H9 (cell line): Measurements from ENCODE around the gene KANK2. TPM values are rescaled to one million over a fixed set of nuclear protein-coding genes. Genes with fewer than 3 reads are reported as not detected.

Experiments used
- DNase-seq: peaks from one replicate; pipeline ENCODE4 v3.0.0-alpha.2; 2017
- H2AFZ ChIP-seq: one replicate; pipeline ENCODE4 v1.6.1; 2013; ENCODE audit warnings: mild to moderate bottlenecking, low read length, control low read depth, moderate library complexity
- H2AK5ac ChIP-seq: 2 replicates; pipeline ENCODE4 v1.6.1; 2013; ENCODE audit warnings: low read length, control low read depth, mixed read lengths; ENCODE audit not compliant: insufficient read length
- H2BK120ac ChIP-seq: one replicate; pipeline ENCODE4 v1.6.1; 2013; ENCODE audit warnings: low read depth, mild to moderate bottlenecking, low read length, control low read depth, inconsistent platforms; ENCODE audit not compliant: poor library complexity, severe bottlenecking
- H2BK12ac ChIP-seq: 2 replicates; pipeline ENCODE4 v1.6.1; 2013; ENCODE audit warnings: low read length, control low read depth, mixed read lengths, low read depth; ENCODE audit not compliant: insufficient read length
- H2BK15ac ChIP-seq: 2 replicates; pipeline ENCODE4 v1.6.1; 2013; ENCODE audit warnings: low read depth, low read length, control low read depth
- H2BK20ac ChIP-seq: one replicate; pipeline ENCODE4 v1.6.1; 2013; ENCODE audit warnings: low read depth, mild to moderate bottlenecking, low read length, control low read depth, inconsistent platforms; ENCODE audit not compliant: poor library complexity, severe bottlenecking
- H2BK5ac ChIP-seq: 2 replicates; pipeline ENCODE4 v1.6.1; 2013; ENCODE audit warnings: low read length, control low read depth, mixed read lengths; ENCODE audit not compliant: insufficient read length
- H3K14ac ChIP-seq: 2 replicates; pipeline ENCODE4 v1.6.1; 2013; ENCODE audit warnings: low read length, control low read depth; ENCODE audit not compliant: insufficient read depth
- H3K18ac ChIP-seq: 2 replicates; pipeline ENCODE4 v1.6.1; 2013; ENCODE audit warnings: low read depth, mild to moderate bottlenecking, mixed read lengths, low read length, control low read depth; ENCODE audit not compliant: insufficient read length
- H3K23ac ChIP-seq: 2 replicates; pipeline ENCODE4 v1.6.1; 2013; ENCODE audit warnings: low read length, control low read depth, mixed read lengths, low read depth; ENCODE audit not compliant: insufficient read length
- H3K23me2 ChIP-seq: 2 replicates; pipeline ENCODE4 v1.6.1; 2013; ENCODE audit warnings: low read depth, mild to moderate bottlenecking, mixed read lengths, low read length, control low read depth; ENCODE audit not compliant: insufficient read length, poor library complexity, severe bottlenecking
- H3K27ac ChIP-seq: 2 replicates; pipeline ENCODE4 v1.5.1; 2013; ENCODE audit warnings: low read length, control low read depth, mixed read lengths, low read depth; ENCODE audit not compliant: insufficient read length
- H3K27me3 ChIP-seq: 2 replicates; pipeline ENCODE4 v1.6.1; 2013; ENCODE audit warnings: low read length, control low read depth, inconsistent platforms; ENCODE audit not compliant: insufficient read depth
- H3K4ac ChIP-seq: 2 replicates; pipeline ENCODE4 v1.6.1; 2013; ENCODE audit warnings: low read depth, mild to moderate bottlenecking, control low read depth, inconsistent platforms, low read length, moderate library complexity
- H3K4me1 ChIP-seq: 2 replicates; pipeline ENCODE4 v1.6.1; 2013; ENCODE audit warnings: low read length, control low read depth, inconsistent platforms; ENCODE audit not compliant: insufficient read depth
- H3K4me2 ChIP-seq: 2 replicates; pipeline ENCODE4 v1.6.1; 2013; ENCODE audit warnings: low read length, control low read depth, mixed read lengths; ENCODE audit not compliant: insufficient read length, insufficient read depth
- H3K56ac ChIP-seq: 2 replicates; pipeline ENCODE4 v1.6.1; 2013; ENCODE audit warnings: low read depth, mild to moderate bottlenecking, mixed read lengths, low read length, control low read depth; ENCODE audit not compliant: insufficient read length
- H3K79me1 ChIP-seq: 2 replicates; pipeline ENCODE4 v1.6.1; 2013; ENCODE audit warnings: low read depth, mild to moderate bottlenecking, moderate library complexity, low read length, control low read depth, inconsistent platforms; ENCODE audit not compliant: insufficient read depth, poor library complexity, severe bottlenecking
- H3K79me2 ChIP-seq: 2 replicates; pipeline ENCODE4 v1.6.1; 2013; ENCODE audit warnings: low read length, control low read depth, inconsistent platforms; ENCODE audit not compliant: insufficient read depth
- H3K9ac ChIP-seq: 2 replicates; pipeline ENCODE4 v1.6.1; 2013; ENCODE audit warnings: low read length, control low read depth, mixed read lengths; ENCODE audit not compliant: insufficient read length; ENCODE audit errors: extremely low read depth
- H3K9me3 ChIP-seq: one replicate; pipeline ENCODE4 v1.6.1; 2013; ENCODE audit warnings: low read depth, low read length, inconsistent platforms; ENCODE audit not compliant: control insufficient read depth
- H3T11ph ChIP-seq: one replicate; pipeline ENCODE4 v1.6.1; 2013; ENCODE audit warnings: mild to moderate bottlenecking, low read length, control low read depth, inconsistent platforms
- H4K20me1 ChIP-seq: one replicate; pipeline ENCODE4 v1.6.1; 2013; ENCODE audit not compliant: control insufficient read depth, insufficient read length, insufficient read depth
- H4K5ac ChIP-seq: 2 replicates; pipeline ENCODE4 v1.6.1; 2013; ENCODE audit warnings: low read depth, mild to moderate bottlenecking, mixed read lengths, low read length, control low read depth; ENCODE audit not compliant: insufficient read length
- H4K8ac ChIP-seq: replicated peaks from 2 replicates; pipeline ENCODE4 v1.6.1; 2013; ENCODE audit warnings: low read length, control low read depth, mixed read lengths, low read depth; ENCODE audit not compliant: insufficient read length
- H4K91ac ChIP-seq: 2 replicates; pipeline ENCODE4 v1.6.1; 2013; ENCODE audit warnings: low read depth, mild to moderate bottlenecking, moderate library complexity, mixed read lengths, low read length, control low read depth; ENCODE audit not compliant: insufficient read length
- H3K27ac Mint-ChIP-seq, 3 experiments: 2 replicates in 2 of 3; 3 replicates in 1 of 3; pipeline ENCODE4 v1.8.0; 2020 to 2021; ENCODE audit warnings: mixed read lengths in 3 of 3, mild to moderate bottlenecking in 1 of 3, moderate library complexity in 1 of 3
- H3K27me3 Mint-ChIP-seq: 2 replicates; pipeline ENCODE4 v1.8.0; 2021; ENCODE audit warnings: low read depth, mild to moderate bottlenecking, moderate library complexity, mixed read lengths
- H3K36me3 Mint-ChIP-seq, 3 experiments: 2 replicates in 2 of 3; 3 replicates in 1 of 3; pipeline ENCODE4 v1.8.0; 2020 to 2021; ENCODE audit warnings: low read depth in 3 of 3, mixed read lengths in 3 of 3; ENCODE audit not compliant: insufficient read depth in 1 of 3
- H3K4me1 Mint-ChIP-seq, 2 experiments: 2 replicates each; pipeline ENCODE4 v1.8.0; 2020; ENCODE audit warnings: mixed read lengths in 2 of 2
- H3K4me3 Mint-ChIP-seq, 2 experiments: 2 replicates in 1 of 2; 3 replicates in 1 of 2; pipeline ENCODE4 v1.8.0; 2020 to 2021; ENCODE audit warnings: mild to moderate bottlenecking in 2 of 2, mixed read lengths in 2 of 2, moderate library complexity in 1 of 2
- H3K9me3 Mint-ChIP-seq, 2 experiments: 2 replicates in 1 of 2; 3 replicates in 1 of 2; pipeline ENCODE4 v1.8.0; 2020; ENCODE audit warnings: mild to moderate bottlenecking in 2 of 2, mixed read lengths in 2 of 2, moderate library complexity in 1 of 2
- CTCF ChIP-seq: fragments of 200-600 bp; sonication (generic); conservative IDR thresholded peaks from 3 replicates; pipeline ENCODE4 v1.8.0; 2021; ENCODE audit warnings: antibody characterized with exemption, mild to moderate bottlenecking
- WGBS: extraction: QIAGEN DNeasy Blood & Tissue Kit; methylation state at CpG from one replicate; pipeline ENCODE4 v1.1.7; 2013; ENCODE audit warnings: missing lambda C conversion rate, low lambda C conversion rate, mixed read lengths; ENCODE audit not compliant: insufficient read length; ENCODE audit errors: extremely low coverage; 5-methylcytosine and 5-hydroxymethylcytosine counted together
- total RNA-seq: library from RNA; stranded (reverse); gene quantifications from 2 replicates; pipeline ENCODE4 v1.2.1, GENCODE V29; 2021

Gene KANK2
- total RNA-seq, 1 experiment from 2014 or later, result 42.0 TPM

DNA sequence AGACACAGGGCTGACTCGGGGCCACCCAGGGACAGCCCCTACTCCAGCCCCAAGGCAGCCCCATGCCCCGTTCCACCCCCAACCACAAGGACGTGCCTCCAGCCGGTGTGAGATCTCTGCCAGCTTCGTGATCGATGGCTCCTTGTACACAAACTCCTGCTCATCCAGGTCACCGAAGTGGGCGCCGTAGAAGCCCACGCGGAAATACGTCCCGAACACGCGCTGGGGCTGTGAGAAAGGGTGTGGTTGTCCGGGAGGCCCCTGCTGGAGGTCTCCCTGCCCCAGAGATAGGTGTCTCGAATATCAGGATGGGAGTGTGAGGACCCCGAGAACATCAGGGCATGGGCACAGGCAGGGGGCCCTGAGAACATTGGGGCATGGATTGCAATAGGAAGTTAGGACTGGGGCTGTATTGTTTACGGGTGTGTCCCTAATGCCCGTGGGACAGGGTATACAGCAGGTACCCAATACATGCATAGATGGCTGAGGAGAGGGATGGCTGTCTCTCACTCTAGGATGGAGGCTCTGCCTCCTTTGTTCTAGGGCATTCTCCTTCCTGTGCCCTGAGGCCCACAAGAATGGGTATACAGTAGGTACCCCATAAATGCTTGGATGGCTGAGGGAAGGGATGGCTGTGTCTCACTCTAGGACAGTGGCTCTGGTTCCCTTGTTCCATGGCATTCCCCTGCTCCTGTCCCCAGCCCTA lies 5.3 kb upstream of the KANK2 start:
- no peak overlapping the region for H3K4ac ChIP-seq
- no peak overlapping the region for H2BK5ac ChIP-seq
- no peaks in the 10 kb centered on the region for H3K79me1 ChIP-seq
- Mint-ChIP-seq H3K36me3 (peaks cover 0 to 36% (median 22%) of the 10 kb centered on the region in 3 experiments; a peak in 5 of 7 replicates), H3K4me1 (peaks cover 3 to 10% of the 10 kb centered on the region in 2 experiments; a peak in 3 of 4 replicates), H3K4me3 (no peak overlapping the region), H3K9me3 (no peaks in the 10 kb centered on the region), H3K27ac (peak overlapping the region in 2 of 3 experiments; percentile 40 to 49; a peak in 2 of 7 replicates), H3K27me3 (no peaks in the 10 kb centered on the region)
- H3K9ac ChIP-seq, result no peak overlapping the region
- H3K14ac ChIP-seq, result no peak overlapping the region
- H4K5ac ChIP-seq, result no peak overlapping the region
- no peak for DNase-seq
- no peak overlapping the region for H2BK20ac ChIP-seq
- no peaks in the 10 kb centered on the region for H4K20me1 ChIP-seq
- no peaks in the 10 kb centered on the region for H3K79me2 ChIP-seq
- no peaks in the 10 kb centered on the region for H3K9me3 ChIP-seq
- no peak overlapping the region for H4K91ac ChIP-seq
- H2BK12ac ChIP-seq, result no peak overlapping the region
- no peak overlapping the region for H3K27ac ChIP-seq
- no peak overlapping the region for H2AK5ac ChIP-seq
- H2AFZ ChIP-seq, result no peak overlapping the region
- no peaks in the 10 kb centered on the region for H3K4me1 ChIP-seq
- no peak for TF ChIP-seq CTCF
- H3K18ac ChIP-seq, result no peak overlapping the region
- H3K27me3 ChIP-seq, result no peaks in the 10 kb centered on the region
- no peaks in the 10 kb centered on the region for H3K23me2 ChIP-seq
- no peak overlapping the region for H4K8ac ChIP-seq
- no peak overlapping the region for H3K4me2 ChIP-seq
- no CpG with 5 or more reads among the region's 20 CpGs for WGBS
- no peak overlapping the region for H2BK120ac ChIP-seq
- no peak overlapping the region for H3T11ph ChIP-seq
- no peak overlapping the region for H3K56ac ChIP-seq
- H2BK15ac ChIP-seq, result no peak overlapping the region
- H3K23ac ChIP-seq, result no peak overlapping the region
